ENCODE measurements around the gene TMEM141.
"Not testable (repeated sequence)": the region's sequence is repeated elsewhere in the genome, so short reads cannot be mapped to it uniquely, and the experiment has no call there.

Gene TMEM141

GRCh38 chr9:136833381-136834048 lies 42.4 kb downstream of the TMEM141 start:
- not testable (repeated sequence) for DNase-seq (ENCODE audit: low read depth)

GRCh38 chr9:136835162-136835931 lies 44.2 kb downstream of the TMEM141 start:
- DNase-seq (ENCODE audit: low read depth) = no peak

GRCh38 chr9:136835932-136836904 lies 45.1 kb downstream of the TMEM141 start:
- no peak for DNase-seq (ENCODE audit: low read depth)

GRCh38 chr9:136837146-136837855 lies 46.2 kb downstream of the TMEM141 start:
- no peak for DNase-seq (ENCODE audit: low read depth)

- not testable (repeated sequence) for DNase-seq (ENCODE audit: low read depth)
Observed at GRCh38 chr9:136837856-136838277, 46.7 kb downstream of the TMEM141 start.

- DNase-seq (ENCODE audit: low read depth) = no peak
Observed at GRCh38 chr9:136838314-136839228, 47.4 kb downstream of the TMEM141 start.

- DNase-seq (ENCODE audit: low read depth) = no peak
Observed at GRCh38 chr9:136839229-136840139, 48.3 kb downstream of the TMEM141 start.

- no peak for DNase-seq (ENCODE audit: low read depth)
Observed at GRCh38 chr9:136840140-136840876, 49.2 kb downstream of the TMEM141 start.

GRCh38 chr9:136840877-136841645 lies 49.9 kb downstream of the TMEM141 start:
- DNase-seq (ENCODE audit: low read depth) = no peak

GRCh38 chr9:136841646-136842379 lies 50.7 kb downstream of the TMEM141 start:
- DNase-seq (ENCODE audit: low read depth) = not testable (repeated sequence)

- not testable (repeated sequence) for DNase-seq (ENCODE audit: low read depth)
Observed at GRCh38 chr9:136842380-136842948, 51.3 kb downstream of the TMEM141 start, which contains the start of gene AJM1. Gene AJM1, plus strand, starts transcription at chr9:136842478. Its CDS starts 1,937 bp downstream, at chr9:136844415.

All from HS-5 (cell line).